ENCODE results near the gene PARK7. TPM values are rescaled to one million over a fixed set of nuclear protein-coding genes. Genes with fewer than 3 reads are reported as not detected.

Gene PARK7
- total RNA-seq, 1 experiment from 2014 or later: 448 TPM

DNA sequence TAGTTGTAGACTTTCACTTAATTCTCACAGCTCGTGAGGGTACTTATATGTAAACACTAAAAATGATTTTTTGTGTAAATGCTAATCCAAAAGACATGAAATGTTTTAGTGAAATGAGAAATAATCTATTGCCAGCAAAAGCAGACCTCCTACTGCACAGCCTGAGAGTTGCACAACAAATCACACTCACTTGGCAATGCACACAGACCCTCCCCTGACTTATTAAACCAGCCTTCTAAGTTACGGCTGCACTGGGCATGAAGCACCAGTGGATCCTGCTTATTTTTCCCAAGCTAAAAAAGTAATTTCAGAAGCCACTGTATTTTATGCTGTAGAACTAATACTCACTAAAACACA is 54.3 kb downstream of the PARK7 start:
- in situ Hi-C loops (cut with HindIII; ENCODE audit: low pct_unique_long_range_greater_than_20kb, low sequenced_read_pairs): no loop called here
- ChIA-PET POLR2A (interaction anchor here (1.0 kb wide), 1 partner anchor 11 kb away, joined by 3 read pairs; no protein-coding TSS in a partner anchor), CTCF (interaction anchor here (0.6 kb wide), 2 partner anchors 29 to 171 kb away, joined by 3 to 11 read pairs; no protein-coding TSS in a partner anchor)
- TF ChIP-seq, protein P1, sequence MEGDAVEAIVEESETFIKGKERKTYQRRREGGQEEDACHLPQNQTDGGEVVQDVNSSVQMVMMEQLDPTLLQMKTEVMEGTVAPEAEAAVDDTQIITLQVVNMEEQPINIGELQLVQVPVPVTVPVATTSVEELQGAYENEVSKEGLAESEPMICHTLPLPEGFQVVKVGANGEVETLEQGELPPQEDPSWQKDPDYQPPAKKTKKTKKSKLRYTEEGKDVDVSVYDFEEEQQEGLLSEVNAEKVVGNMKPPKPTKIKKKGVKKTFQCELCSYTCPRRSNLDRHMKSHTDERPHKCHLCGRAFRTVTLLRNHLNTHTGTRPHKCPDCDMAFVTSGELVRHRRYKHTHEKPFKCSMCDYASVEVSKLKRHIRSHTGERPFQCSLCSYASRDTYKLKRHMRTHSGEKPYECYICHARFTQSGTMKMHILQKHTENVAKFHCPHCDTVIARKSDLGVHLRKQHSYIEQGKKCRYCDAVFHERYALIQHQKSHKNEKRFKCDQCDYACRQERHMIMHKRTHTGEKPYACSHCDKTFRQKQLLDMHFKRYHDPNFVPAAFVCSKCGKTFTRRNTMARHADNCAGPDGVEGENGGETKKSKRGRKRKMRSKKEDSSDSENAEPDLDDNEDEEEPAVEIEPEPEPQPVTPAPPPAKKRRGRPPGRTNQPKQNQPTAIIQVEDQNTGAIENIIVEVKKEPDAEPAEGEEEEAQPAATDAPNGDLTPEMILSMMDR (IDR thresholded peaks at IDR 0.05): no peak
- TF ChIP-seq, protein P2, sequence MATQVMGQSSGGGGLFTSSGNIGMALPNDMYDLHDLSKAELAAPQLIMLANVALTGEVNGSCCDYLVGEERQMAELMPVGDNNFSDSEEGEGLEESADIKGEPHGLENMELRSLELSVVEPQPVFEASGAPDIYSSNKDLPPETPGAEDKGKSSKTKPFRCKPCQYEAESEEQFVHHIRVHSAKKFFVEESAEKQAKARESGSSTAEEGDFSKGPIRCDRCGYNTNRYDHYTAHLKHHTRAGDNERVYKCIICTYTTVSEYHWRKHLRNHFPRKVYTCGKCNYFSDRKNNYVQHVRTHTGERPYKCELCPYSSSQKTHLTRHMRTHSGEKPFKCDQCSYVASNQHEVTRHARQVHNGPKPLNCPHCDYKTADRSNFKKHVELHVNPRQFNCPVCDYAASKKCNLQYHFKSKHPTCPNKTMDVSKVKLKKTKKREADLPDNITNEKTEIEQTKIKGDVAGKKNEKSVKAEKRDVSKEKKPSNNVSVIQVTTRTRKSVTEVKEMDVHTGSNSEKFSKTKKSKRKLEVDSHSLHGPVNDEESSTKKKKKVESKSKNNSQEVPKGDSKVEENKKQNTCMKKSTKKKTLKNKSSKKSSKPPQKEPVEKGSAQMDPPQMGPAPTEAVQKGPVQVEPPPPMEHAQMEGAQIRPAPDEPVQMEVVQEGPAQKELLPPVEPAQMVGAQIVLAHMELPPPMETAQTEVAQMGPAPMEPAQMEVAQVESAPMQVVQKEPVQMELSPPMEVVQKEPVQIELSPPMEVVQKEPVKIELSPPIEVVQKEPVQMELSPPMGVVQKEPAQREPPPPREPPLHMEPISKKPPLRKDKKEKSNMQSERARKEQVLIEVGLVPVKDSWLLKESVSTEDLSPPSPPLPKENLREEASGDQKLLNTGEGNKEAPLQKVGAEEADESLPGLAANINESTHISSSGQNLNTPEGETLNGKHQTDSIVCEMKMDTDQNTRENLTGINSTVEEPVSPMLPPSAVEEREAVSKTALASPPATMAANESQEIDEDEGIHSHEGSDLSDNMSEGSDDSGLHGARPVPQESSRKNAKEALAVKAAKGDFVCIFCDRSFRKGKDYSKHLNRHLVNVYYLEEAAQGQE (IDR thresholded peaks at IDR 0.05; ENCODE audit: insufficient read depth in 1 of 2, low read depth in 2 of 2, low read length in 1 of 2): no peak
- no peak for TF ChIP-seq TCF7L2 (IDR thresholded peaks at IDR 0.05; ENCODE audit: low read depth, low read length)
- no peak for TF ChIP-seq SIN3A (IDR thresholded peaks at IDR 0.05; ENCODE audit: borderline replicate concordance, insufficient read depth, low read depth, low read length)
- TF ChIP-seq POLR2AphosphoS5 (IDR thresholded peaks at IDR 0.05; ENCODE audit: low read depth, low read length): 0 out of 2 replicates have a peak, but pooled peaks have one; percentile 19
- peaks cover 93% of the 10 kb centered on the region for H3K4me1 ChIP-seq (ENCODE audit: control insufficient read depth, insufficient read depth, low read length)
- H3K36me3 ChIP-seq (ENCODE audit: control insufficient read depth, insufficient read depth, low read length): peaks cover 59% of the 10 kb centered on the region
- DNase-seq (ENCODE audit: low read depth, low spot score) (no peak), ATAC-seq (no peak)
- no peaks in the 10 kb centered on the region for H3K9me3 ChIP-seq (ENCODE audit: control insufficient read depth, insufficient read depth, low read depth, low read length)
- intact Hi-C loops (cut with micrococcal nuclease; ENCODE audit: unreplicated experiment): no loop called here
- H3K27ac ChIP-seq (ENCODE audit: low read length): peak overlapping the region; percentile 99
- BruUV-seq (replicated peaks): no TSS peak
- H3K27me3 ChIP-seq (ENCODE audit: control insufficient read depth, insufficient read depth, low read length): no peaks in the 10 kb centered on the region
- peak overlapping the region; percentile 45 to 99 for H3K4me3 ChIP-seq (ENCODE audit: low read depth in 2 of 2, low read length in 2 of 2)

GRCh38 chr1:8016210-8016894 is 54.8 kb downstream of the PARK7 start:
- Histone ChIP-seq H3K27me3 (ENCODE audit: control insufficient read depth, insufficient read depth, low read length) (no peaks in the 10 kb centered on the region), H3K4me3 (ENCODE audit: low read depth in 2 of 2, low read length in 2 of 2) (peak overlapping the region; percentile 45 to 99), H3K27ac (ENCODE audit: low read length) (peak overlapping the region; percentile 99), H3K36me3 (ENCODE audit: control insufficient read depth, insufficient read depth, low read length) (peaks cover 60% of the 10 kb centered on the region), H3K4me1 (ENCODE audit: control insufficient read depth, insufficient read depth, low read length) (peaks cover 90% of the 10 kb centered on the region), H3K9me3 (ENCODE audit: control insufficient read depth, insufficient read depth, low read depth, low read length) (no peaks in the 10 kb centered on the region)
- 0 out of 2 replicates have a peak, but pooled peaks have one; percentile 4 for ATAC-seq
- TF ChIP-seq SIN3A (IDR thresholded peaks at IDR 0.05; ENCODE audit: borderline replicate concordance, insufficient read depth, low read depth, low read length) (no peak), TCF7L2 (IDR thresholded peaks at IDR 0.05; ENCODE audit: low read depth, low read length) (no peak), POLR2AphosphoS5 (IDR thresholded peaks at IDR 0.05; ENCODE audit: low read depth, low read length) (peak; percentile 74)
- TF ChIP-seq, protein P1 (IDR thresholded peaks at IDR 0.05): peak; percentile 29; the same call in 1 of the 2 replicates
- TF ChIP-seq, protein P2 (IDR thresholded peaks at IDR 0.05; ENCODE audit: insufficient read depth in 1 of 2, low read depth in 2 of 2, low read length in 1 of 2): no peak
- POLR2A ChIA-PET: interaction anchor here (0.6 to 1.0 kb wide), 9 partner anchors 11 to 697 kb away, joined by 3 to 11 read pairs (median 5); partner anchors contain the start of gene SLC45A1
- no peak for DNase-seq (ENCODE audit: low read depth, low spot score)
- intact Hi-C loops (cut with micrococcal nuclease; ENCODE audit: unreplicated experiment) (no loop called here), in situ Hi-C loops (cut with HindIII; ENCODE audit: low pct_unique_long_range_greater_than_20kb, low sequenced_read_pairs) (no loop called here)
- no TSS peak for BruUV-seq (replicated peaks)
- CTCF ChIA-PET: interaction anchor here (0.6 kb wide), 1 partner anchor 12 kb away, joined by 5 read pairs; no protein-coding TSS in a partner anchor

Measured in Panc1 (cell line).